Upper lobe of left lung (tissue), 4 donors: ENCODE measurements around the gene CCR5.

ENCODE experiments used
- CTCF ChIP-seq, 6 experiments: fragments of 450-650 bp in 4 of 6; fragments of 200-600 bp in 2 of 6; sonication (generic) in 2 of 6; IDR thresholded peaks; one replicate each; pipeline ENCODE4 v1.5.1; 2016 to 2019; ENCODE audit warnings: antibody characterized with exemption in 6 of 6
- POLR2A ChIP-seq, 4 donors: fragments of 450-650 bp; IDR thresholded peaks; one replicate each; pipeline ENCODE4 v1.5.1; 2016 to 2017; ENCODE audit warnings: antibody characterized with exemption in 4 of 4, mild to moderate bottlenecking in 2 of 4

- no peak for TF ChIP-seq POLR2A (IDR thresholded peaks at IDR 0.05)
- no peak for TF ChIP-seq CTCF (IDR thresholded peaks at IDR 0.05)
Measured at GRCh38 chr3:46422617-46423016, 51.9 kb downstream of the CCR5 start.
